Keratinocyte (primary cell): Measurements from ENCODE around the gene PPARA. TPM values are rescaled to one million over a fixed set of nuclear protein-coding genes. Genes with fewer than 3 reads are reported as not detected.
A peak's percentile ranks its signal among the peaks of the same experiment; 100 is the strongest.

Experiments
- DNase-seq: peaks from one replicate; pipeline ENCODE4 v3.0.0-alpha.2; 2011; ENCODE audit warnings: low read depth, missing footprints, low spot score
- FAIRE-seq: peaks from 2 replicates; lab custom pipeline; 2011; peaks lifted over from hg19 to GRCh38; lab: Jason Lieb, UNC
- H2AFZ ChIP-seq: 2 replicates; pipeline ENCODE4 v1.6.0; 2012; ENCODE audit warnings: low read length, control low read depth, inconsistent platforms; ENCODE audit not compliant: control insufficient read depth
- H3K27ac ChIP-seq: 2 replicates; pipeline ENCODE4 v1.5.1; 2011; ENCODE audit warnings: low read length; ENCODE audit not compliant: control insufficient read depth, insufficient read depth
- H3K27me3 ChIP-seq: 3 replicates; pipeline ENCODE4 v1.6.0; 2011; ENCODE audit warnings: low read length; ENCODE audit not compliant: control insufficient read depth, insufficient read depth; ENCODE audit errors: extremely low read depth
- H3K36me3 ChIP-seq, 2 experiments: 2 replicates in 1 of 2; 3 replicates in 1 of 2; pipeline ENCODE4 v1.5.1; 2011; ENCODE audit warnings: low read length in 2 of 2, mild to moderate bottlenecking in 1 of 2; ENCODE audit not compliant: control insufficient read depth in 2 of 2, insufficient read depth in 2 of 2; ENCODE audit errors: extremely low read depth in 1 of 2
- H3K4me1 ChIP-seq: 3 replicates; pipeline ENCODE4 v1.5.1; 2011; ENCODE audit warnings: low read length; ENCODE audit not compliant: control insufficient read depth, insufficient read depth; ENCODE audit errors: extremely low read depth
- H3K4me2 ChIP-seq: 3 replicates; pipeline ENCODE4 v1.6.0; 2011; ENCODE audit warnings: low read depth, low read length; ENCODE audit not compliant: control insufficient read depth, insufficient read depth; ENCODE audit errors: extremely low read depth
- H3K4me3 ChIP-seq, 3 experiments: fragments of 200-600 bp in 1 of 3; sonication (generic) in 1 of 3; 2 replicates in 2 of 3; 3 replicates in 1 of 3; pipeline ENCODE4 v1.5.1; 2011 to 2016; ENCODE audit warnings: low read length in 3 of 3, mild to moderate bottlenecking in 3 of 3, control low read depth in 2 of 3, inconsistent platforms in 1 of 3, low read depth in 1 of 3, mixed read lengths in 1 of 3, mixed run types in 1 of 3, moderate library complexity in 1 of 3; ENCODE audit not compliant: control insufficient read depth in 2 of 3, insufficient read depth in 2 of 3; ENCODE audit errors: extremely low read depth in 1 of 3
- H3K79me2 ChIP-seq: 2 replicates; pipeline ENCODE4 v1.6.0; 2012; ENCODE audit warnings: low read length; ENCODE audit not compliant: control insufficient read depth, insufficient read depth
- H3K9ac ChIP-seq: 3 replicates; pipeline ENCODE4 v1.6.0; 2011; ENCODE audit warnings: low read length; ENCODE audit not compliant: control insufficient read depth, insufficient read depth; ENCODE audit errors: extremely low read depth
- H3K9me1 ChIP-seq: 3 replicates; pipeline ENCODE4 v1.6.0; 2011; ENCODE audit warnings: low read length; ENCODE audit not compliant: control insufficient read depth, insufficient read depth; ENCODE audit errors: extremely low read depth
- H3K9me3 ChIP-seq: 2 replicates; pipeline ENCODE4 v1.5.1; 2012; ENCODE audit warnings: low read depth, low read length; ENCODE audit not compliant: control insufficient read depth
- H4K20me1 ChIP-seq: 3 replicates; pipeline ENCODE4 v1.6.0; 2011; ENCODE audit warnings: low read length; ENCODE audit not compliant: control insufficient read depth, insufficient read depth; ENCODE audit errors: extremely low read depth
- EZH2 ChIP-seq: IDR thresholded peaks from one replicate; pipeline ENCODE4 v1.6.1; 2012; ENCODE audit warnings: inconsistent platforms, mild to moderate bottlenecking, low read length, moderate library complexity
- dilution Hi-C: fragments of 300-500 bp; cut with MboI; formaldehyde crosslinking; loops from one replicate; pipeline ENCODE4 v1.7.0; 2020; ENCODE audit warnings: low sequenced_read_pairs; ENCODE audit not compliant: extremely low pct_ligation_motif_present
- polyA plus RNA-seq, 5 experiments: library from polyadenylated mRNA; depleted of rRNA in 3 of 5; stranded (reverse) in 3 of 5; stranded (forward) in 1 of 5; unstranded in 1 of 5; fragments of >200 nt; gene quantifications; 1 replicate in 1 of 5; 2 replicates in 3 of 5; 3 replicates in 1 of 5; pipeline versions ENCODE4 v1.2.1 to v1.2.3, GENCODE V29; 2011 to 2012; ENCODE audit warnings: missing spikeins in 2 of 5, low read depth in 1 of 5, low replicate concordance in 1 of 5
- TF ChIP-seq, protein P1 (sequence below), 3 experiments: IDR thresholded peaks in 1 of 3; conservative IDR thresholded peaks in 1 of 3; optimal IDR thresholded peaks in 1 of 3; 2 replicates in 2 of 3; 3 replicates in 1 of 3; pipeline versions ENCODE3 to v1.5.1; 2011; ENCODE audit warnings: low read length in 3 of 3, mild to moderate bottlenecking in 3 of 3, moderate library complexity in 2 of 3, control low read depth in 1 of 3, inconsistent platforms in 1 of 3; ENCODE audit not compliant: insufficient read depth in 2 of 3; ENCODE audit errors: extremely low read depth in 1 of 3

The PPARA gene
- polyA plus RNA-seq, 1 donor (not counting 4 experiments of a cell fraction or from before 2014, with no cell fraction given) = 4.9 TPM

DNA sequence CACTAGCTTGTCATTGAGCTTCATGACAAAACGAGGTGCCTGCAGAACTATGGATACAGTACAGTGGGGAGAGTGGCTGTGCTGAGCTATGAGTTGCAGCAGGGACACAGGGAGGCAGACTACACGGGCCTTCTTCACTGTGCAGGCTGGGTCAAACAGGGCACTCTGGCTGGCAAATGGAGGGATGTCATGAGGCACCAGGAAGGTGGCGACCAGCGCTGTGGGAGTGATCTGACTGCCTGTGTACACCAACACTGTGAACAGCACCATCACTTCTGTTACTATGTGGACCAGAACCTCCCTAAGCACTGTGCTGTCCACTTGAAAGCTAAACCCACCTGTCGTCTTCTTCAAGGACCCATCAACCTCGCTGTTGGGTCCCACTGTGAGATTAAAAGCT, 109.7 kb downstream of the PPARA start:
- TF ChIP-seq EZH2 = no peak
- TF ChIP-seq, protein P1, sequence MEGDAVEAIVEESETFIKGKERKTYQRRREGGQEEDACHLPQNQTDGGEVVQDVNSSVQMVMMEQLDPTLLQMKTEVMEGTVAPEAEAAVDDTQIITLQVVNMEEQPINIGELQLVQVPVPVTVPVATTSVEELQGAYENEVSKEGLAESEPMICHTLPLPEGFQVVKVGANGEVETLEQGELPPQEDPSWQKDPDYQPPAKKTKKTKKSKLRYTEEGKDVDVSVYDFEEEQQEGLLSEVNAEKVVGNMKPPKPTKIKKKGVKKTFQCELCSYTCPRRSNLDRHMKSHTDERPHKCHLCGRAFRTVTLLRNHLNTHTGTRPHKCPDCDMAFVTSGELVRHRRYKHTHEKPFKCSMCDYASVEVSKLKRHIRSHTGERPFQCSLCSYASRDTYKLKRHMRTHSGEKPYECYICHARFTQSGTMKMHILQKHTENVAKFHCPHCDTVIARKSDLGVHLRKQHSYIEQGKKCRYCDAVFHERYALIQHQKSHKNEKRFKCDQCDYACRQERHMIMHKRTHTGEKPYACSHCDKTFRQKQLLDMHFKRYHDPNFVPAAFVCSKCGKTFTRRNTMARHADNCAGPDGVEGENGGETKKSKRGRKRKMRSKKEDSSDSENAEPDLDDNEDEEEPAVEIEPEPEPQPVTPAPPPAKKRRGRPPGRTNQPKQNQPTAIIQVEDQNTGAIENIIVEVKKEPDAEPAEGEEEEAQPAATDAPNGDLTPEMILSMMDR (optimal IDR thresholded peaks at IDR 0.05 in 1 of 3, IDR thresholded peaks at IDR 0.05 in 1 of 3, conservative IDR thresholded peaks at IDR 0.05 in 1 of 3; ENCODE audit: extremely low read depth in 1 of 3, insufficient read depth in 2 of 3, low read length in 3 of 3) = no peak
- Histone ChIP-seq H3K27ac (no peak overlapping the region), H3K4me1 (no peaks in the 10 kb centered on the region), H3K36me3 (no peaks in the 10 kb centered on the region), H3K9me3 (no peaks in the 10 kb centered on the region), H4K20me1 (no peaks in the 10 kb centered on the region), H3K79me2 (no peaks in the 10 kb centered on the region), H3K4me3 (no peak overlapping the region), H3K9ac (no peak overlapping the region), H3K4me2 (no peak overlapping the region), H3K9me1 (no peaks in the 10 kb centered on the region), H2AFZ (no peak overlapping the region), H3K27me3 (peaks cover 26% of the 10 kb centered on the region)
- FAIRE-seq = no peak
- no peak for DNase-seq
- dilution Hi-C loops = no loop called here

DNA sequence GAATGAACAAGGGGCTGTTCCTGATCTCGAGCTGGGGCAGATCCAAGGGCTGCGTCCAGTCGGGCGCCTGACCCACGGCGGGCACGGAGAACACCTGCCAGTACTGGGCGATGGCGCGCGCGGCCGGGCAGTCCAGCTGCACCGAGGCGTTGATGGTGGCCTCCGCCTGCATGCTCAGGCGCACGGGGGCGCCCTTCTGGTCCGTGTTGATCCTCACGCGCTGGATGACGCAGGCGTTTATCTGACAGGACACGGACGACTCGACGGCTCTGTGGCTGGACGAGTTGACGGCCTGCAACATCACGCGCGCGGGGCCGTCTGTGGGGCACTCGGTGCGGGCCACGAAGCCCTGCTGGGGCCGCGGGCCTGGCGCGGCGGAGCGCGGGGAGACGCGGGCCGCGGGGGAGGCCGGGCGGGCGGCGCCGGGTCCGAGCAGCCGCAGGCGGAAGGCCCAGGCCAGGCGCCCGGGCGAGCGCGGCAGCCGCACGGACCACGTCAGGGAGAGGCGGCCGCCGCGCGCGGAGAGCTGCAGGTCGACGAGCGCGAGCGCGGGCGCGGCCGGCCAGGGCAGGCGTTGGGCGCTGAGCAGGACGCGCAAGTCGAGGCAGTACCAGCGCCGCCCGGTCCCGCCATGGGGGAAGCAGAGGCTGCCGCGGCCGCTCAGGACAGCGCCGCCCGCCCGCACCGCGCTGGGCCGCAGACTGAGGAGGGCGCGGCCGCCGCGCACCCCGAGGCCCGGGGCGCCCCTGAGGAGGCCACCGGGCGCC, 112.3 kb downstream of the PPARA start:
- dilution Hi-C loops = no loop called here
- H3K4me2 ChIP-seq = peak overlapping the region; percentile 27
- no peak overlapping the region for H3K27ac ChIP-seq
- no peak overlapping the region for H2AFZ ChIP-seq
- no peak for TF ChIP-seq EZH2
- TF ChIP-seq, protein P1 (optimal IDR thresholded peaks at IDR 0.05 in 1 of 3, IDR thresholded peaks at IDR 0.05 in 1 of 3, conservative IDR thresholded peaks at IDR 0.05 in 1 of 3; ENCODE audit: extremely low read depth in 1 of 3, insufficient read depth in 2 of 3, low read length in 3 of 3) = peak; percentile 16 to 58 (median 17)
- H3K4me3 ChIP-seq = no peak overlapping the region
- no peaks in the 10 kb centered on the region for H3K79me2 ChIP-seq
- H3K9me1 ChIP-seq = no peaks in the 10 kb centered on the region
- DNase-seq = no peak
- H4K20me1 ChIP-seq = no peaks in the 10 kb centered on the region
- H3K9me3 ChIP-seq = no peaks in the 10 kb centered on the region
- H3K9ac ChIP-seq = no peak overlapping the region
- H3K36me3 ChIP-seq = no peaks in the 10 kb centered on the region
- no peaks in the 10 kb centered on the region for H3K4me1 ChIP-seq
- no peak for FAIRE-seq
- H3K27me3 ChIP-seq = peaks cover 26% of the 10 kb centered on the region
